ENCODE data around the gene CABCOCO1. TPM values are rescaled to one million over a fixed set of nuclear protein-coding genes. Genes with fewer than 3 reads are reported as not detected.

Gene CABCOCO1
- total RNA-seq, 1 experiment from 2014 or later = not detected

- POLR2A ChIA-PET = no interaction called here
- H3K4me3 ChIP-seq (replicated peaks in 1 of 2; ENCODE audit: low read depth in 1 of 2, low read length in 2 of 2) = no peak overlapping the region
These were observed 89.6 kb downstream of the CABCOCO1 start for GRCh38 chr10:61752111-61753011.

More at GRCh38 chr10:61752111-61753011, 89.6 kb downstream of the CABCOCO1 start:
- Histone ChIP-seq H3K4me1 (ENCODE audit: control insufficient read depth in 1 of 2, insufficient read depth in 2 of 2, low read length in 2 of 2) (peaks cover 18 to 39% of the 10 kb centered on the region in 2 experiments), H3K27ac (ENCODE audit: low read depth, low read length) (peak overlapping the region; percentile 36; the same call in 1 of the 2 replicates), H3K27me3 (ENCODE audit: insufficient read depth, low read length) (no peaks in the 10 kb centered on the region), H4K20me1 (ENCODE audit: insufficient read depth) (no peaks in the 10 kb centered on the region), H3K9ac (ENCODE audit: low read length) (0 out of 2 replicates have a peak overlapping the region, but pooled peaks have one; percentile 6), H3K9me3 (ENCODE audit: control insufficient read depth in 1 of 2, insufficient read depth in 1 of 2, low read depth in 1 of 2, low read length in 2 of 2) (no peaks in the 10 kb centered on the region), H2AFZ (ENCODE audit: low read depth, low read length, poor library complexity, severe bottlenecking) (peak overlapping the region; percentile 95), H3K4me2 (ENCODE audit: low read length) (peak overlapping the region; percentile 50), H3K36me3 (ENCODE audit: control insufficient read depth in 1 of 2, insufficient read depth in 2 of 2, low read length in 2 of 2) (no peaks in the 10 kb centered on the region), H3K9me2 (ENCODE audit: insufficient read depth) (no peaks in the 10 kb centered on the region), H3K79me2 (ENCODE audit: insufficient read depth, low read length) (no peaks in the 10 kb centered on the region)
- intact Hi-C loops (cut with micrococcal nuclease) = loop anchor here (5.0 to 10.0 kb wide), 2 partner anchors 150 to 492 kb away; partner anchors contain the start of gene ARID5B
- peak; percentile 31 for DNase-seq (ENCODE audit: low read depth, low spot score)
- CTCF ChIA-PET = interaction anchor here (0.8 to 6.2 kb wide), 8 partner anchors 10 to 145 kb away, joined by 3 to 71 read pairs (median 10); no protein-coding TSS in a partner anchor
- RAD21 ChIA-PET (ENCODE audit: low non-redundant PET in 1 of 2, low total read pairs in 2 of 2, uncharacterized antibody in 2 of 2, unreplicated experiment in 2 of 2) = no interaction called here
- no peak for TF ChIP-seq CBX3 (IDR thresholded peaks at IDR 0.05; ENCODE audit: low read depth)
- 0 out of 2 replicates have a peak, but pooled peaks have one; percentile 15 for TF ChIP-seq JUND (IDR thresholded peaks at IDR 0.05)
- no peak for TF ChIP-seq SIN3A (IDR thresholded peaks at IDR 0.05; ENCODE audit: low read depth)
- peak; percentile 97 for TF ChIP-seq SRF (IDR thresholded peaks at IDR 0.05; ENCODE audit: low read depth)
- 0 out of 2 replicates have a peak, but pooled peaks have one; percentile 12 for TF ChIP-seq EGR1 (IDR thresholded peaks at IDR 0.05; ENCODE audit: low read depth)
- TF ChIP-seq ELF1 (IDR thresholded peaks at IDR 0.05; ENCODE audit: borderline replicate concordance, low read depth) = no peak
- no peak for TF ChIP-seq YY1 (IDR thresholded peaks at IDR 0.05; ENCODE audit: extremely low read depth, insufficient replicate concordance, low read depth, low read length)
- no peak for TF ChIP-seq ZNF274 (IDR thresholded peaks at IDR 0.05; ENCODE audit: low read depth, low read length)
- TF ChIP-seq ZFX (IDR thresholded peaks at IDR 0.05) = no peak
- TF ChIP-seq EZH2phosphoT487 (IDR thresholded peaks at IDR 0.05; ENCODE audit: borderline replicate concordance) = no peak
- no peak; the same call in 1 of the 2 replicates for TF ChIP-seq FOSL1 (IDR thresholded peaks at IDR 0.05; ENCODE audit: low read depth)
- peak; percentile 26; the same call in 1 of the 2 replicates for TF ChIP-seq POLR2AphosphoS5 (IDR thresholded peaks at IDR 0.05; ENCODE audit: low read depth, low read length)
- peak; percentile 37; the same call in 1 of the 2 replicates for TF ChIP-seq SP1 (IDR thresholded peaks at IDR 0.05; ENCODE audit: low read depth)
- TF ChIP-seq ATF3 (IDR thresholded peaks at IDR 0.05) = no peak
- TF ChIP-seq TCF7L2 (IDR thresholded peaks at IDR 0.05; ENCODE audit: borderline replicate concordance, extremely low read depth, insufficient read depth, insufficient read length) = no peak
- no peak for TF ChIP-seq POLR2A (IDR thresholded peaks at IDR 0.05; ENCODE audit: borderline replicate concordance, extremely low read depth, insufficient read depth, insufficient read length)
- ATAC-seq = peak; percentile 64
- no TSS peak for BruUV-seq (replicated peaks)

Data from HCT116 (cell line).